DMS153 (cell line): ENCODE results near the gene CLRN1.

Experiments
- DNase-seq: peaks from one replicate; lab custom pipeline; 2025; lab: John Stamatoyannopoulos, UW

CLRN1 gene

DNA sequence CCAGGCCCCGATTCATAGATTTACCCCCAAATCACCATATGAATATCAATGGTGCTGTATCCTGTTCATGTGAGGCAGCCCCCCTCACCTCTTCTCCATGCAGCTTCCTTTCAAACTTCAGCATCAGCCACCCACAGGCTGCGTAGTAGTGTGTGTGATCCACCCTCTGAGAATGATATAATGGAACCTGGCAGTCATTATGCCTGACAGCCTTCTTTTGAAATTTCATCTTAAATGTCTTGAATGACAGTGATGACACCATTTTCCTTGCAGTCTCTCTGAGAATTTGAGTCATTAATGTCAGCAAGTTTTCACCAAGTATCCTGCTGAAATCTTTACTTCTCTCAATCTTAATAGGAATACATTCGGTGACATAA lies 3.5 kb upstream of the CLRN1 start:
- DNase-seq, result no peak

GRCh38 chr3:150975086-150975991 lies 2.8 kb upstream of the CLRN1 start:
- DNase-seq, result no peak

- DNase-seq, result no peak
Observed at GRCh38 chr3:150970665-150971324, 1.7 kb downstream of the CLRN1 start.

GRCh38 chr3:150968341-150969035 lies 4.0 kb downstream of the CLRN1 start:
- no peak for DNase-seq

- DNase-seq, result no peak
Observed at GRCh38 chr3:150965436-150965835, 7.1 kb downstream of the CLRN1 start.

GRCh38 chr3:150961949-150962348 lies 10.6 kb downstream of the CLRN1 start:
- DNase-seq, result no peak

DNA sequence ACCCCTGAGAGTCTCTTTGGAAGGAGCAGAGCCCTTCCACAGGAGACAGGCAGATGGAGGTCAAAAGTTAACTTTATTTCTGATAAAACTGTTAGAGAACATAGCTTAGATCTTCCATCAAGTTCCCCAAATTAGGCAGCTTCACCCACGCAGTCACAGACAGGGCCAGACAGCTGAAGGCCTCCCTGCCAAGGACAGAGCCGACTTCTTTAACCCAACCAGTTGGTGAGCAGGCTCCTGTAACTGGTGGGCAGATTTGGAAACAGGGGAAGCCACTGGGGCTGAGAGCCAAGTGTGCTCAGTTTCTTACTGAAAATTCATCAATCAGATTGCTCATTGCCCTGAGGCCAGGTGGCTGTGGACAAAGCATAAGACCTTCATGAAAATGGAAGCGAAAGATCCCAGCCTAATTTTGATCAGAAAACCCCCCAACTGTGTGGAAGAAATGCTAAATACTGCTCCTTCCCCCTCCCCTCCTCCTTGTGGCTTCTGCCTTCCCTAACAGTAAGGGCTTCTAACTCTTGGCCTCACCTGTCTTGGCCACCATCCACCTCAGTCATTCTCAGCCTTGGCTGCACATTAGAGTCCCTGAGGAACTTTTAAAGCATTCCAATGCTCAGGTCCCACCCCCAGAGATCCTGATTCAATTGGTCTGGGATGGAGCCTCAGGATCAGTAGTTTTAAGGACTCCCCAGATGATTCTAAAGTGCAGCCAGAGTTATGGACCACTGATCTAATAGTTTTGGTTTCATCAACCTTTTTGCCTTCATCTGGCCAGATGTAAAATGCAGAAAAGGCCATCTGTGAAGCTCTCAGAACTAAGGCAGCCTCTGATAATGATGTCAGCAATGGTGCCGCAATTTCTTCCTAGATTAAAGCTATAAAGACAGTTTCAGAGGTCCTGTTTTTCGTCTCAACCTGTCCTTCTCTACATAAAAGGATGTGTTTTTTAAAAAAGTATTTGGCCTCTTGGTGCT lies 11.5 kb downstream of the CLRN1 start:
- no peak for DNase-seq

DNA sequence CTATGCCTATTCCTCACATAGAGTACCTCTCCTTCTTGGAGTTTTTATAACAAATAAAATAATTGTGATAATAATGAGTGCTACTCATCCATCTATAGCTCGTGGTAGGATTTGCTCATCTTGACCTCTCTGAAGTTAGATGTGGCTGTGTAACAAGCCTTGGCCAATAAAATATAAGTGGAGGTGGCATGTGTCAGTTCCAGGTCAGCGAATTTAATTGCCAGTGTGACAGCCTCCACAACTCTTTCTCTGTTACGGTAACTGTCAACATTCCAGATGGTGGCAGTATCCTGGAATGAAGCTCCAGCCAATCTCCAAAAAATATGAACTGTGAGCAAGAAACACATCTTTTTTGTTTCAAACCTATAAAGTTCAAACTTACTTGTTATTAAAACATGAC lies 13.8 kb downstream of the CLRN1 start:
- no peak for DNase-seq

- DNase-seq, result no peak
Observed at GRCh38 chr3:150956376-150956775, 16.2 kb downstream of the CLRN1 start.

GRCh38 chr3:150951923-150952322 lies 20.6 kb downstream of the CLRN1 start:
- no peak for DNase-seq

- DNase-seq, result no peak
Observed at GRCh38 chr3:150945226-150946032, 27.1 kb downstream of the CLRN1 start.

GRCh38 chr3:150942221-150942620 lies 30.3 kb downstream of the CLRN1 start:
- no peak for DNase-seq

- DNase-seq, result no peak
Observed at GRCh38 chr3:150936693-150937092, 35.8 kb downstream of the CLRN1 start.

GRCh38 chr3:150933473-150933995 lies 39.0 kb downstream of the CLRN1 start:
- no peak for DNase-seq

- DNase-seq, result no peak
Observed at GRCh38 chr3:150931745-150932144, 40.8 kb downstream of the CLRN1 start.

- DNase-seq, result no peak
Observed at GRCh38 chr3:150930839-150931238, 41.7 kb downstream of the CLRN1 start.

DNA sequence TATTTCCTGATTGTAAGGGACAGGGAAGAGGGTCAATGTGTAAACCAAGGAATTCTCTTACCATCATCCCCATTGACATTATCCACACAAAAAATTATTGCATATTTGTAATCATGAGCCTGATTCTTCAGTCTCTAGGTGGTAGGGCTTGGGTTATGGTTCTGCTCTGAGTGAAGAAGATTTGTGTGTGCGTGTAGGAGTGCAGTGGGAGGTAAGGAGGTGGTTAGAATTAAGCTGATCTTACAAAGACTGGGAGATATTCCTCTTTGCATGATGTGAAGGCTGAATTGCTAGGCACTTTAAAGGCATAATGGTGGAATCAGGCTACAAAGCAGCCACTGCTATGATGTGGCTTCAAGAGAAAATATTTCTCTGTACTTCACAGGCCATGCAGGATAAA lies 44.3 kb downstream of the CLRN1 start:
- DNase-seq, result no peak

DNA sequence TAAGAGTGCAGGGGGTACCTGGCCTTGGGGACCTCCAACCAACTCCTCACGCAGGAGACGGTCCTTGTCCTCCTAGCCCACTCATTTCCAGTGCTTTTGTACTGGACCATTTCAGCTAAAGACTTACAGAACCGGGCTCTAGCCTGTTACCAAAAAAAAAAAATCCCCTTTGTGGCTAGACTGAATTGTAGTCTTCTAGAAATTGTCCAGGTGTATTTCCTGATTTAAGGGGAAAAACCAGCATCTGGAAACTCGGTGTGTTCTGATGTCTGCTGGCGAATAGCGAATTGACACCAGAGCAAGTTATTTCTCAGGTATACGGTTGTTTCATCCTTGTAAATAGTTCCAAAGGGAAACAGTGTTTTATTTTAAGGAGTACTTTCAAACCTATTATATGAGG lies 46.2 kb downstream of the CLRN1 start:
- DNase-seq, result no peak

DNA sequence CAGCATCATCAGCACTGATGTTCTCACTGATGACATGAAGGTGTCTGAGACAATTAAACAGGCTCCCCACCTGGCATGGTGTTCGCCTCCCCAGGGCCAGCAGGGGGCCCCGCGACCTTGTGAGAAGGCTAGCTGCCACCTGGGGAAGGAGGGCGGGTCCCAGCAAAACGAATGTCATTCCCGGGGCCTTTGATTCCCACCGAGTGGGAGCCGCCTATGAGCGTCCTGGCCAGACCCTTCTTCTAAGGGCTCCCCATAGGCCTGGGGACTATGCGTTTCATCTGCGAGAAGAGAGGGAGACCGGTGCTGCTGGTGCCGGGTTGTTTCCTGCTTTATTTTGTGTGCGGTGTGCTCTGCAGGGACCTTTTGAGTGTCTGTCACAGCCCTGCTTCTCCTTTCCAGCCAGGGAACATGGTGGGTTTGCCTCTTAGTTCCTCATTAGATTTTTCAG lies 46.8 kb downstream of the CLRN1 start:
- no peak for DNase-seq

DNA sequence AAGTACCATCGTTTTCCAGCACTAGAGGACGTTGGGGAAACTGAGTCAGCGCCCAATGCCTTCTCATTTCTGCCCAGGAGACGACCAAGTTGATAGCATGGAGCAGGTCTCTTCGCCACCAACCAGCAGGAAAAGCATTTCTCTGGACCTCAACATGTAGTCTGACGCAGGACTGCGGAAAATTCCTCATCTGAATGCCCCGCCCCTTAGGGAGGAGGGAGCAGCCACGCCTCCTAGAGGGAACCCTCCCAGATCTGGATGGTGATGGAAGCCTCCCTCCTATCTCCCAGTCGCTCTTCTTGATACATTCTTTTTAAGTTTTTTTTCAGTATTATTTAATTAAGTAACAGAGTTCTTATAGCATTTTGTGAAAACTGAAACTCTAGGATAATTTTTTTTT lies 49.9 kb downstream of the CLRN1 start:
- DNase-seq, result no peak

DNA sequence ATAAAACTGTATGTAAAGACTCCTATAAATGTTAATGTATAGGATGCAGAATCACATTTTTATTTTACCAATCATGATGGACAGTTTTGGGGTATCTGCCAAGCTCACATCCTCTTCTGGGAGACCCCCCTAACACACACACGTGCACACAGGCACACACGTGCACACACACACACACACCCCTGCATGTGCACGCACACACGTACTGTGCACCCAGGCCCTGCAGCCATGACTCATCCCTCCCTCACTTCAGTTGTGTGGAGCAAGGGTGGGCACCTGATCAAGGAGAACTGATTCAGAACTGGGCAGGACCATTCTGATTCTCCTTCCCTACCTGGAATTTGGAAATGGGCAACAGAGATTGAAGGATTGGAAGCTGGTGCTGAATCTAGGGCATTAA lies 51.3 kb downstream of the CLRN1 start:
- no peak for DNase-seq
